ENCODE measurements around the gene ADH1C. TPM values are rescaled to one million over a fixed set of nuclear protein-coding genes. Genes with fewer than 3 reads are reported as not detected.

ADH1C gene
- total RNA-seq (10 to 100 TPM in 3 of 6 donors, 1 to 10 TPM in 3; 8.3 to 25.8 (median 13.3) TPM), polyA plus RNA-seq (10 to 100 TPM in 1 of 2 donors, 1 to 10 TPM in 1; 8.7 to 37.6 TPM)

DNA sequence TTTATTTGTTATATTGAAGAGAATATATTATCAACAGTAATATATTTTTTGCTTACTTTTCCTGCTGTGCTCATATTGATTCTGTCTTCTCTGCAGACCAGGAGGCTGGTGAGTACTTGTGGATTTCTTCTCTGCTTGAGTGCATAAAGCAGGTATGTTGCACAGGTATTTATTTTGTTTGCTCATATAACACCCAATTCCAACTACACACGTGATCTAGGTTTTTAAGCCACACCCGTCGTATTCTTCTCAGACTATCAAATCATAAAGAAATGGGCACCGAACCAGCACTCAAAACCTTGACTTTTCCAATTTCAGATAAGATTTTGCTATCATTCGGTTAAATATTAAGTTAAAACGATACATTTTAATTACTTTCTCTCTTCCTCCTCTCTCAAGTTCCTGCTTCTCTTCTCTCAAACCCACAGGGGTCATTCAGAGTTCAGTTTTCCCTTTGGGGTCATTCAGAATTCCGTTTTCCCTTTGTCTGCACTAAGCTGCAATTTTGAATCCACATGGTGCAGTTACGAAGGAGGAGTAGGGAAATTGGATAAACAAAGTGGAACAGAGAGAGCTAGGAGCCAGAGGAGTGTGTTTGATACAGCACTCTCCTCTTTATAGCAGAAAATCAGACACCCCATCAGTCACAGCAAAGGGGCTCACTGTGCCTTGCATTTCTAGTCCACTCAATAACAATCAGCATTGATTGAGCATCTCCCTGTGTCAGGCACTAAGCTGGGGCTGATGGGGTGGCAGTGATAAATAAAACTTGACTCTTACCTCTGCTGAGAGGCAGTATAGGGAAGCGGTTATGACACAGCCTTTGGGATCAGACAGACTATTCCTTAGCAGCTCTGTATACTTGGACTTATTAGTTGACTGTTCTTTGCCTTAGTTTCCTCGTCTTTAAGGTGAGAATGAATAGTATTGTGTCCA lies at the start of gene ADH1C:
ADH1C (minus strand) TSS at position 145 of the 936 bp plus-strand sequence; CDS start at position 74, 71 bp downstream.
- intact Hi-C loops (cut with DNase I) = no loop called here
- DNase-seq (peak in 3 of 6 donors; percentile 12 to 45 (median 16)), ATAC-seq (peak; percentile 60 to 92 (median 92)), FAIRE-seq (peak; percentile 5)
- H3K27ac ChIP-seq = peak within 1 kb of the TSS; percentile 10 to 43 (median 28)
- H3K36me3 ChIP-seq = no peaks in the 10 kb centered on the region
- H3K4me3 ChIP-seq = peak within 1 kb of the TSS in 2 of 4 donors; percentile 12 to 19
- peaks cover 2 to 19% (median 17%) of the 10 kb centered on the region in 3 donors for H3K4me1 ChIP-seq
- H3K9me3 ChIP-seq = no peaks in the 10 kb centered on the region
- H3K27me3 ChIP-seq = no peaks in the 10 kb centered on the region
- 18 to 23% methylated on average over 10 of the region's 10 CpGs for WGBS, 2 donors
- TF ChIP-seq CTCF (IDR thresholded peaks at IDR 0.05) = no peak

DNA sequence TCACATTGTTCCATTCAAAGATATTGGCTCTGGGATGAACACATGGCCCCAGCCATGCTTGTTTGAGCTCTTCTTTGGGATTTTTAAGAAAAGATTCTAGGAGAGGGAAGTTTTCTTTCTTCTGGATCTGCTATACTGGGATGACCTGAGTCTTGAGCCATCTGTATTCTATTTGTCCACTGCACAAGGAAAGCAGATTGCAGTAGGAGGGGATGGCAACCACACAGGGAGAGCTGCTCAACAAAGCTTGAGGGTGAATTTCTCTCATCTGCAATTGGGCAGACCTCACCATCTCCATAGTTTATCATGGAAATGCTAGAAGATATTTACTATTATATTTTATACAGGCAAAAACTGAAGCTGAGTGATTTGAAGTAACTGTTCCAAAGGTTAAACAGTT lies 48.3 kb upstream of the ADH1C start:
- peaks cover 21 to 27% (median 25%) of the 10 kb centered on the region in 3 donors for H3K4me1 ChIP-seq
- DNase-seq (no peak), ATAC-seq (no peak), FAIRE-seq (no peak)
- H3K4me3 ChIP-seq = no peak overlapping the region
- no peaks in the 10 kb centered on the region for H3K9me3 ChIP-seq
- no peak for TF ChIP-seq CTCF (IDR thresholded peaks at IDR 0.05)
- intact Hi-C loops (cut with DNase I) = loop anchor here in 1 of 3 donors (5.0 kb wide), 1 partner anchor 279 kb away; no protein-coding TSS in a partner anchor
- H3K36me3 ChIP-seq = no peaks in the 10 kb centered on the region
- no peak overlapping the region for H3K27ac ChIP-seq
- H3K27me3 ChIP-seq = no peaks in the 10 kb centered on the region

DNA sequence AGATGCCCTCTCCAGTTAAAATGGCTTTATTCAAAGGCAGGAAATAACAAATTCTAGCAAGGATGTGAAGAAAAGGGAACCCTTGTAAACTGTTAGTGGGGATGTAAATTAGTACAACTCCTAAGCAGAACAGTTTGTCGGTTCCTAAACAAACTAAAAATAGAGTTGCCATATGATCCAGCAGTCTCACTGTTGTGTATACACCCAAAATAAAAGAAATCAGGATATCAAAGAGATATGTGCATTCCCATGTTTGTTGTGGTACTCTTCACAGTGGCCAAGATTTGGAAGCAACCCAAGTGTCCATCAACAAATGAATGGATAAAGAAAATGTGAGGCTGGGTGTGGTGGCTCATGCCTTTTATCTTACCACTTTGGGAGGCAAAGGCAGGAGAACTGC lies 46.5 kb upstream of the ADH1C start:
- FAIRE-seq (no peak), DNase-seq (no peak), ATAC-seq (no peak)
- no peaks in the 10 kb centered on the region for H3K36me3 ChIP-seq
- peaks cover 10 to 18% (median 12%) of the 10 kb centered on the region in 3 donors for H3K4me1 ChIP-seq
- no peaks in the 10 kb centered on the region for H3K9me3 ChIP-seq
- intact Hi-C loops (cut with DNase I) = no loop called here
- no peak overlapping the region for H3K27ac ChIP-seq
- 85 to 90% methylated on average over 1 of the region's 1 CpG for WGBS, 2 donors
- no peak for TF ChIP-seq CTCF (IDR thresholded peaks at IDR 0.05)
- no peaks in the 10 kb centered on the region for H3K27me3 ChIP-seq
- H3K4me3 ChIP-seq = no peak overlapping the region

DNA sequence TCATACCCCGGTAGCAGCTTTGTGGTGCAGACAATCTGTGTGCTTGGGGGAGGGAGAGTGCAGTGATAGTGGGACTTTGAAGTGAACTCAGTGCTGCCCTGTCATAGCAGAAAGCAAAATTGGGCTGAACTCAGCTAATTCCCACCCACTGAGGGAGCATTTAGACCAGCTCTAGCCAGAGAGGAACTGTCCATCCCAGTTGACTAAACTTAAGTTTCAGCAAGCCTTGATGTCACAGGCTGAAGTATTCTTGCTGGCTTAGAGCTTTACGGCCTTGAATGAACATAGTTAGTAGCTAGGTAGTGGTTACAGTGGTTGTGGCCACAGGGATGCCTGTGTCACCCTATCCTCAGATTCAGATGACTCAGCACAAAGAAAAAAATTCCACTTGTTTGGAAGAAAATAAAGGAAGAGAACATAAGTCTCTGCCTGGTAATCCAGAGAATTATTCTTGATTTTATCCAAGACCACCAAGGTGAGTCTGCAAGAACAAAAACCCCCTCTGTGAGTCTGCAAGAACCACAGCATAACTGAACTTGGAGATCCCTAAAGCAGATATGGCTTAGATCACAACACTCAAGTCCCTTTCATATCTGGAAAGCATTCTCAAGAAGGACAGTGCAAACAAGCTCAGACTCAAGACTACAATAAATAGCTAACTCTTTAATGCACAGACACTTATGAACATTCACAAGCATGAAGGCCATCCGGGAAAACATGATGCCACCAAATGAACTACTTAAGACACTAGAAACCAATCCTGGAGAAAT lies 43.2 kb upstream of the ADH1C start:
- no peak for TF ChIP-seq CTCF (IDR thresholded peaks at IDR 0.05)
- FAIRE-seq (no peak), DNase-seq (no peak), ATAC-seq (peak; percentile 51 to 72 (median 60))
- 73 to 76% methylated on average over 3 of the region's 3 CpGs for WGBS, 2 donors
- intact Hi-C loops (cut with DNase I) = no loop called here
- Histone ChIP-seq H3K9me3 (no peaks in the 10 kb centered on the region), H3K27ac (peak overlapping the region in 2 of 4 donors; percentile 32 to 53), H3K36me3 (no peaks in the 10 kb centered on the region), H3K4me1 (peaks cover 0 to 4% (median 0%) of the 10 kb centered on the region in 3 donors), H3K4me3 (no peak overlapping the region), H3K27me3 (no peaks in the 10 kb centered on the region)

Data from pancreas (tissue), 10 donors.